Stimulated activated naive CD8-positive, alpha-beta T cell treated with anti-CD3 and anti-CD28 coated beads, Interleukin-15, Interleukin-2, amounts not matched to agents 100 U/mL and 50 U/mL, for 24 hours (primary cell): ENCODE data around the gene SRMS.
A peak's percentile ranks its signal among the peaks of the same experiment; 100 is the strongest.

Source experiments
- ATAC-seq: fragments of 150-1000 bp; cut with Tn5 transposase; one replicate; pipeline ENCODE4 v1.10.0; 2021
- DNase-seq: peaks from one replicate; pipeline ENCODE4 v3.0.0; 2021

The SRMS gene, protein sequence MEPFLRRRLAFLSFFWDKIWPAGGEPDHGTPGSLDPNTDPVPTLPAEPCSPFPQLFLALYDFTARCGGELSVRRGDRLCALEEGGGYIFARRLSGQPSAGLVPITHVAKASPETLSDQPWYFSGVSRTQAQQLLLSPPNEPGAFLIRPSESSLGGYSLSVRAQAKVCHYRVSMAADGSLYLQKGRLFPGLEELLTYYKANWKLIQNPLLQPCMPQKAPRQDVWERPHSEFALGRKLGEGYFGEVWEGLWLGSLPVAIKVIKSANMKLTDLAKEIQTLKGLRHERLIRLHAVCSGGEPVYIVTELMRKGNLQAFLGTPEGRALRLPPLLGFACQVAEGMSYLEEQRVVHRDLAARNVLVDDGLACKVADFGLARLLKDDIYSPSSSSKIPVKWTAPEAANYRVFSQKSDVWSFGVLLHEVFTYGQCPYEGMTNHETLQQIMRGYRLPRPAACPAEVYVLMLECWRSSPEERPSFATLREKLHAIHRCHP

DNA sequence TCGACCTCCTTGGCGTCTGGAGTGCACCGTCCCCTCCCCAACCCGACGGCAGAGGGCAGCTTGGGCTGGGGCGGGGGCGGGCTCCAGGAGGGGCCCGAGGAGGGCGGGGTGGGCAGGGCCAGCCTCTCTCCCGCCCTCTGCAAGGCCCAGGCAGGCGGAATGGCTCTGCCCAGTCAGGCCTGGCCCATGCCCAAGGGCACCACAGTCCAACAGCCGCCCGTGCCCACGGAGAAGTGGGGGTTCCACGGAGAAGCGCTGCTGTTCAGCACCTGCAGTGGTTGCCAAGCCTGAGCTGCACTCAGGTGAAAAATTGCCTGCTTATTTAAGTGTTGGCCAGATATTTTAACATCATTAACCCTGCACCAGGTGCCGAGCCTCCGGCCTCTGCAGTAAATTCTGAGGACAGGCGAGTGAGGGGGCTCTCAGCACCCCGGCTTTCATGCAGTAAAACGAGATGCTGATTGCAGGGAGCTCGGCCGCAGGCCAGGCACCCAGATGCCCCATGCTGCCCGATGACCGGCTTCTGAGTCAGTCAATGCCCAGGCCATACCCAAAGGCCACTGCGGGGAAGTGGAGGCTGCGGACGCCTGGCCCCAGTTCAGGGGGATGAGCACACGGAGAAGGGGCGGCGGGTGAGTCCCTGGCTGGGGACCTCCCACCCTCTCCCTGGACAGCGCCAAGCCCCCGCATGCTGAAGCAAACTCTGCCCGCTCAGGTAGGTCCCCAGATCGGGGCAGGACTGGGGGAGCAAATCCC, at the start of gene SRMS:
Gene SRMS (minus strand): TSS at position 25 of the 756 bp plus-strand sequence. CDS start 286 bp downstream, outside the sequence.
- DNase-seq (no peak), ATAC-seq (no peak)

DNA sequence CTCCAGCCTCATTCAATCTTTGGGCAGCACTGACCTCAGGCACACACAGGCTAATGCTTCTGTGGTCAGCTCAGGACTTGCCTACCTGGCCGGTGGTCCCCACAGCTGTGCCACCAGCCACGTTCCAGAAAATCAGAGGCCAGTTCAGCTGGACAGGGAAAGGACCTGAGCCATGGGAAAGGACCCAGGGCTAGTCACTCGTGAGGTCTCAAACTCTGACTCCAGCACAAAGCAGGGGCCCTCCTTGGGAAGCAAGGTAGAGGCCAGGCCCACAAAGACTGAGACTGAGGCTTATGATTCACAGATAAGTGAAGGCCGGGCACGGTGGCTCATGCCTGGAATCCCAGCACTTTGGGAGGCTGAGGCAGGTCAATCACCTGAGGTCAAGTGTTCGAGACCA, 48.9 kb upstream of the SRMS start:
- no peak for DNase-seq

DNA sequence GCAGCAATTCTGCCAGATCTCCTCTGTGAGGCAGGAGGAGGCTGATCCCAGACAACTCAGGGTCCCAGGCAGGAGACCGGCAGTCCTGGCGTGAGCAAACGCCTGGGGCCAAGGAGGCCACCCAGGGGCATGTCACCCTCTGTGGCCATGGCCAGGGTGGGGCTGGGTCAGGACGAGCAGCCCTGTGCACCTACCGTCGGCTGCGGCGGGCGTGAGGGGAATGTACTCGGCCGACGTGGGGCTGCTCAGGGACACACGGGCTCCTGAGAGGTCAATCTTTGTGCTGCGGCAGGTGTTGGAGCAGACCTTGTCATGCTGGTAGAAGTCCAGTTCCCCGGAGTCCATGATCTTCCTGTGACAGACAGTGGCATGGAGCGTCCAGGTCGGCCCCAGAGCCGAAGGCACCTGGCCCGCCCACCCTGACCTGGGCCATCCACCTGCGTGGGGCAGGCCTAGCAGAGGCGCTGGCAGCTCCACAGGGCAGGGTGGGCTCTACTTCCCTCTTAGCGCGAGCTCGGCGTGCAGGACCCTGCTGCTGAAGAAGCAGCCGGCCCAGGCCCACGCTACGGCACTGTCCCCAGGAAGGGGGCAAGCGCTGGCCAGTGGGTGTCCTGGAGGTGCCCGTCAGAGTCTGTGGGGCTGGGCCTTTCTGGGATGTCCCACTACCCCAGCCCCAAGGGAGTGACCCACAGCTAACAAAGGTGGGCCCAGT, 48.0 kb upstream of the SRMS start:
- ATAC-seq (no peak), DNase-seq (no peak)

More for the DNA sequence above, 48.9 kb upstream of the SRMS start:
- ATAC-seq, result no peak

DNA sequence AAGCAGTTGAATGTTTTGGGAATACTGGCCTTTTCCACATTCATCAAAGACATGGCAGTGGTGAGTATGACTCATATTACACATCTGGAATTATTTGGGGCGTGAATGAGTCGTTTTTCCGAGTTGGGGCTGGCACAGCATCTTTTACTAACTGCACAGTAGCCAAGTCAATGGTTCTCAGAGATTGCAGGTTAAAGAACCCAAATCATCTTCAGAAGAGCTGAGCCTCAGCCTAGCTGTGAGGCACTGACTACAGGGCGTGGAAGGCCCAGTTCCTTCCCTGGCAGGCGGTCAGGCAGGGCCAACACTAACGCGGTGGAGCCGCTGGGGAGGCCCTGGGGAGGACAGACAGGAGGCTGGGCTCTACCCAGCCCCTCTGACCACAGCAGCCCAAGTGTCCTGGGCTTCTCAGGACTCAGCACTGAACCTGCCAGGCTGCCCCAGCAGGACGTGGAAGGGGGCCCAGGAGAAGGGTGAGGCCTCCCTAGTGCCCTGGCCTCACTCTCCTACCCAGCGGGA, 46.6 kb upstream of the SRMS start:
- no peak for ATAC-seq
- DNase-seq, result no peak

DNA sequence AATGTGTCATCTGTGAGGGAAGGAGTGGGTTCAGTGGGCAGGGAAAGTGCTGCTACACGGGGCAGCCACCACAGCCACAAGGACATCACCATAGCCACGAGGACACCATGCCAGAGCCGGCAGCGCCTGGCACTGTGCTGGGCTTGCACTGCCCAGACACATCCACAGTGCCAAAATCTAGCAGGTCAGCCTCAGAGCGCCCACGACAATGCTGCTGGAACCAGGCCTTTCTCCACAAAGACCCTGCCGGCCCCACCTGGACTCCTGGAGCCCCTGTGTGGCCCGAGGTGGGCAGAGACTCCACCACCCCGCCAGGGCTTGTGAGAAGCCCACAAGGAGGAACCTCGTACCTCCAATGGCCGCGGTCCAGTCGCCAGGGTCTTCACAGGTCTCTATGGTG, 45.1 kb upstream of the SRMS start:
- DNase-seq (no peak), ATAC-seq (no peak)

DNA sequence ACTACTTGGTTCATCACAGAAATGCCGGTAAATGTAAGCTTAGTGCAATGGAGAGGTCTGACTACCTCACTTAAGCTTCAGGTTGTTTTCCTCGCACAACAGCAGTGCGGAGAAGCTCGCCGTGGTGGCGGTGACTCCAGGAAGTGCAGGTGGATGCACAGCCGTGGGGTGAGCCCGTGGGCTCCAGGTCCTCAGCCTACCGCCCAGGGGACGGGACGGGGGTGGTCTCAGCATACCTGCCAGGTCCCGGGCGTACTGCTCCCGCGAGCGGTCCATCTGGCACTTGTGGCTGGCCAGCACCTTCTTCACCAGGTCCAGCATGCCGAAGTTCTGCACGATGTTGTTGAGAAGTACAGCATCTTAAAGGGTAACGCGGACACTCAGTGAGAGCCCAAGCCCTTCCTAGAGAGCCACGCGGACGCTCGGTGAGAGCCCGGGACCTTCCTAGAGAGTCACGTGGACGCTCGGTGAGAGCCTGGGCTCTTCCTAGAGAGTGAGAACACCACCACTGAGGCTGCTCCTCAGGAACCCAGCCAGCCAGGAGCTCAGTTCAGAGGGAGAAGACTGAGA, 44.3 kb upstream of the SRMS start:
- no peak for ATAC-seq
- no peak for DNase-seq

DNA sequence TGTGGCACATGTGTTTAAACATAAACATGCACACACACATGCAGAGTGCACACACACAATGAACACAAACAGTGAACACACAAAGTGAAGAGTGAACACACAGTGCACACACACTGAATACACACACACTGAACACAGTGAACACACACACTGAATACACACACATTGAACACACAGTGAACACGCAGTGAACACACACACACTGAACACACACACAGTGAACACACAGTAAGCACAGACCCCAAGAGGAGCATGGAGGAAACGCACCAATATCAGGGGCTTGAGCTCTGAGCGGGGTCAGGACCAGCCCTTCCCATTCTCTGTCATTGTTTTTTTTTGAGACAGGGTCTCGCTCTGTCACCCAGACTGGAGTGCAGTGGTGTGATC, 43.6 kb upstream of the SRMS start:
- ATAC-seq (no peak), DNase-seq (no peak)

DNA sequence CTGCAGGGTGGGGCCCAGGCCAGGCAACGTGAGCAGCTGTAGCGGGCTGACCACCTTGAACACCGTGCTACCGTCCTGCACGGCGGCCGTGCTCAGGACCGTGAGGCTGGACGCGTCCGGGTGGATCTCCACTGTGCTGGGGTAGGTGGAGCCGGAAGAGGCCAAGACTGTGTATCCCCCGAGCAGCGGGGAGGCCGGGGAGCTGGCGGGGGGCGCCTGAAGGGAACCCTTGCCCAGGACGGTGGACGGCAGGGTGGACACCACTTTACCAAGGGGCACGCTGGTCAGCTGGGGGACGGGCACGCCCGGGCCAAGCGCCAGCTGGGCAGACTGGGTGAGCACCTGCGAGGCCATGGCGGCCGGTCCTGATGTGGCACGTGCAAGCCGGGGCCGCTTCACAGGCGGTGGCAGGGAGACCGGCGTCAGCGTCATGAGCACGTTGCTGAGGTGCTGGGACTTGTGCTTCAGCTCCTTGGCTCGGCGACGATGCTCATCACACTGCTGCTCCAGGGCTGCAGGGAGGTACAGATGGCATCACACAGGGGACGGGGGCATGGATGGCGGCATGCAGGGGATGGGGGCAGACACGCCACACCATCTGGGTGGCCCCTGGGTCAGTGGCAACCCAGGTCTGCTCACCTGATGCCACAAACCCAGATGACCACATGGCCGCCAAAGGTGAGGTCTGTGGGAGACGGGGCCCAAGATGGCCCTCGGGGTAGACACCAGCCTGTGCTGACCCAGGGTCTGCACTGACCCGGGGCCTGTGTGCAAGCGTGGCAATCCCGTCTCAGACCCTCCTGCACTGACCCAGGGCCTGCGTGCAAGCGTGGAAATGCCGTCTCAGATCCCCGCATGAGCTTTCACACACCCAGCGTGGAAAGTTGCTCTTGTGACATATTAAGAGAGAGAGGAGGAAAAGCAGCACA, 42.9 kb upstream of the SRMS start:
- ATAC-seq (no peak), DNase-seq (no peak)

DNA sequence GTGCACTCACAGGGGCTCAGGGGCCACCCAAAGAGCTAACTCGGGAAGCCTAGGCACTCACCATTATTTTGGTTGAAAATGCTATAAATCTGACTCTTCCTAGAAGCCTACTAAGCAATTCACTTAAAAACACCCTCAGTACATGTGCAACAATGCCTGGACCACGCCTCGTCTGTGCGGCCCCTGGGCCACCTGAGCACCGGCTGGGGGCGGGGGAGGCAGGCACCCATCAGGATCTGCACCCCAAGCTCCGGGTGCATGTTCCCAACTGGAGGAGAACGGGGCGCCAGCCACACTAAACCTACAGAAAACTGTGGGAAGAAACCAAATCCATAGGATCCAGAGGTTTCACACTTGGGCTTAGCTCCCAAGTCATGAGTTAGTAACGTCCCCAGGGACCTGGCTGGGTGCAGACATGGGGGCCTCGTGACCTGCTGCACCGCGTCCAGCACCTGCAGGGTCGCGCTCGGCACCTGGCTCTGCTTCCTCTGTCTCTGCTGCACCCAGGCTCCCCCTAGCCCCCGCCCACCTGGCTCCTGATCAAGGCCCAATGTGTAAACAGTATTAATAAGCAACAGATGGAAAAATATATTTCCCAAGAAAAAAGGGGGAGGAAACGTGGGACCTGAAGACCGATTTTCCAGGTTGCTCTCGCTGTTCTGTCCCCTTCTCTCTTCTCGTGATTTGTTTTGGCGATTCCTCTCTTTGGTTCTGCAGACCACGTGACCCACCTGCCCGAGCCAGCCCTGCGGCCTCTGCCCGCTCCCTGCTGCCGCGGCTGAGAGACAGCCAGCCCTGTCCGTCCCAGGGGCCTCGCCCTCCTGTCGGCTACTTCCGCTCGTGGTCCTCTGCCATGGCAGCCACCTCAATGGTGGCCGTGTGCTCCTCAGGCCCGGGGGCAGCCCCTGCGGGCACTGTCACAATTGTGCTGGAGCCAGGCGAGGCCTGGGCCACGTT, 42.0 kb upstream of the SRMS start:
- ATAC-seq (no peak), DNase-seq (no peak)

DNA sequence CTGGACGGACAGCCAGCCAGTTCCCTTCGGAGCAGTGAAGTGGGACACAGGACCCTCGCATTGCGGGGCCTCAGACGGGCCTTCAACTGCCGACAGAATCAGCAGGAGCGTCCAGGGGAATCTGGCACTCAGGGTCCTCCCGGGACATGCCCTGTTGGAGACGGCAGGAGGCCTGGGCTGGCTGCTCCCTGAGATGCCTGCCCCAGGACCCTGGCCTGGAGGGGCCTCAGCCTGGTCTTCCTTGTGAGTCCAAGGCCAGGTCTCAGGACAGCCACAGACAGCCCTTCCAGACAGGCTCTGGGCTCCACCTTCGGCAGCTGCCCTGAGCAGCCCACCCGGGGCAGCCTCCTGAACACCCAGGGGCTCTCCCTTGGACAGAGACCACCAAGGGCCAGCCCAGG, 41.1 kb upstream of the SRMS start:
- DNase-seq (no peak), ATAC-seq (no peak)

DNA sequence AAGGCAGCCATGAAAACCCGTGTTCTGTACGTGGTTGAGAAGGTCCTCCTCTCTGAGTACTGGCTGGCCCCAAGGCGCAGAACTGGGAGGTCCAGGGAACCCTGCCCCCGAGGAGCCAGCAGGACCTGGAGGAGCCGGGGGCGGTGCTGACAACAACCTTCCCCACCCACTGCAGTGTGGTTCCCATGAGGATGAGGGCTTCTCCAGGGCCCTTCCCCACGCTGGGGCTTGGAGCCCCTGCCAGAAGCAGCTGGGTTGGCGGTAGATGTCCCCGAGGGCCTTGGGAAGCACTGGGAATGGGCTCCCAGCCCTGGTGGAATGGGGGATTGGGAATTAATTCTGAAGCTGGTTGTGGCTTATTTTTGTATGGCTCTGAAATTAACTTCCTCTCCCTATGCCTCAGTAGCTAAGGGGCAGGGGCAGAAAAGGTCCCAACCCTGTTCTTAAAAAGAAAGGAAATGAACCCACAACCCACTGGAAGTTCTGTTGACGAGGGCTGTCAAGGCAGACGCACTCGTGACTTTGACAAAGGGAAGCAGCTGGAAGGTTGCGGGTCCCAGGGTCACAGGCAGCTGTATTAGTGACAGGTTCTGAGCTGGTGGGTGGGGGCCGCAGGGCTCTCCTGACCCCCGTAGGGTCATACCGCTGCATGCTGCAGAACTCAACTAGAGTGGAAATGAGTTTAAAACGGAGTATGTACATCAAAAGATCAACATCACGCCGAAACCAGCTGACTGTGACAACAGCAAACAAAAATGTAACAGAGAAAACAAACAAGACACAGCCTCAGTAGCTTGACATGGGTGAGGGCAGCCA, 40.4 kb upstream of the SRMS start:
- ATAC-seq (no peak), DNase-seq (no peak)

DNA sequence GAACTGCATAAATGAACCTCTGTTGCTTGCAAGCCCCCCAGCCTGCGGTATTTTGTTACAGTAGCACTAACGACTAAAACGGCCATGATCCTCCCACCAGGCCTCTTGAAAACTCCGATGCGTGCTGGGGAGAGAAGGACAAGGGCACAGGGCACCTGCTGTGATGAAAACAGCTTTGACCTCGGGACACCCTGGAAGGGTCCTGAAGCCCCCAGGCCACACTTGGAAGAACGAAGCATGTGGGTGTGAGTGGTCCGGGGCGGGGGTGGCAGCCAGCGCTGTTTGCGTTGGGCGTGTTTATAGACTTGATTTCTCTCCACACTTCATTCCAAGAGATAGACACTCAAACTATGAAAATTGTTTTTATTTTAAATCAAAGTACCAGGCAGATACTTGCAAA, 39.7 kb upstream of the SRMS start:
- DNase-seq, result no peak
- ATAC-seq, result no peak

DNA sequence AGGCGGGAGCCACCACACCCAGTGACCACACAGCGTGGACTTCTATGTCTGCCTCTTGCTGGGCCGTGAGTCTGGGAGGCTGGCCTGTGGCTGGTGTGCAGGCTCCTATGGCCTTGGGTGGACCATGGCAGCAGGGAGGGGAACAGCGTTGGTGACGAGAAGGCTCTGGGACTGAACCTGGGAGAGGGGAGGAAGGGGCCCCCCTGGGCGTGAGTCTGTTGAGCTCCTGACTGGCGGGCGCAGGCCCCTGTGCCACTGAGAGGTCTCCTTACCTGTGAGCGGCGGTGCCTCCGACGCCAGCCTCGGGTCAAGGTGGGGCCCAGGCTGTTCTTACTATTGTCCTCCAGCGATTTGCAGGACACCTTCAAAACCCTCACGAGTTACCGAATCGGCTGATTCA, 39.2 kb upstream of the SRMS start:
- ATAC-seq (no peak), DNase-seq (no peak)

DNA sequence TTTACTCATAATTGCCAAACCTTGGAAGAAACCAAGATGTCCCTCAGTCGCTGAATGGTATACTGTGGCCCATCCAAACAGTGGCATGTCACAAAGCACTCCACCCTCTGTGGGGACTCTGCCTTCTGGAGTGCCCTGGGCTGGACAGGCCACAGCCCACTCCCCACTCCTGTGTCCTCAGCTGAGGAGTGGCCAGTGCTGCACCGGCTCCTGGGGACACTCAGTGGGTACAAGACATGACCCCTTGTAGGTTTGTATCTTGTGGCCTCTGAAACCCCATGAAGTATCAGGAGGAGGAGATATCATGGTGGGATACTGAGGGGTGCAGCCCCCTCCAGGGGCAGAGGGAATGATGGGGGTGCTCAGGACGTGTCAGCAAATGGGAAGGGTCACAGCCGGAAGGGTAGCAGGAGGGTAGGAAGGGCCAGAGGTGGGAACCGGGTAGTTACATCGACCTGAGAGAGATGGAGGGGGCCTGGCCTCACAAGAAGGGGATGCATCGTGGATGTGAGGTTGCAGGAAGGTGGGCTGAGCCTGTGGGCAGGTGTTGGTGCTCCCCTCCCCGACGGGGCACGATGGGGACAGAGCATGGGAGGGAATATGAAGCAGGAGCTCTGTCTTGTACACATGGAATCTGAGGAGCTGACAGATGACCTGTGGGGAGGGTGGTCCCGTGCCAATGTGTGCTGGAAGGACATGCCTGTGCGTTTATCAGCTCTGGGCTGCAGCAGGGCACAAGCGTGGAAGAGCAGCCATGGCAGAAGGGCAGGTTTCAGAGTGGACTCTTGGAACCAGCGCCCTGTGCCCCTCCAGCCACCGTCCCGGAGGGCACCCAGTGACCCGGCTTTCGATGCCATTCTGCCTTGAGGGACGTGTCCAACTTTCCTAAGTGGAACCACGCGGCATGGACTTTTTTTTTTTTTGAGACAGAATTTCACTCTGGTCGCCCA, 38.3 kb upstream of the SRMS start:
- DNase-seq, result no peak
- ATAC-seq, result no peak

DNA sequence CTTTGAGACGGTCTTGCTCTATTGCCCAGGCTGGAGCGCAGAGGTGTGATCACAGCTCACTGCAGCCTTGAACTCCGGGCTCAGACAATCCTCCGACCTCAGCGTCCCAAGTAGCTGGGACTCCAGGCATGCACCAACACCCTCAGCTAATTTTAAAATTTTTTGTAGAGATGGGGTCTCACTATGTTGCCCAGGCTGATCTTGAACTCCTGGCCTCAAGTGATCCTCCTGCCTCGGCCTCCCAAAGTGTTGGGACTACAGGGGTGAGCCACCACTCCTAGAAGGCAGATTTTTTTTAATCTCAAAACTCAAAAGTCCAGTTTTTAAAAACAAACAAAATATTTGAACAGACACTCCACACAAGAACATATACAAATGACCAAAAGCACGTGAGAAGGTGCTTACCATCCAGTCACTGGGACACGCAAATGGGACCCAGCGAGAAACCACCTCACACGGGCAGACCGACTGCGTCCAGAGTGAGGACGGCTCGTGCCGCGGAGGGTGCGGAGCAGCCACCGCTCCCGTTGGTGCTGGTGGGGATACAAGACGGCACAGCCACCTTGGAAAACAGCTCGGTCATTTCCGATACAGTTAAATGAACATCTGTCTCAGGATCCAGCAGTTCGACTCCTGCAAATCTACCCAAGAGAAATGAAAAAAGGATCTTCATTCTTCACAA, 35.0 kb upstream of the SRMS start:
- ATAC-seq (no peak), DNase-seq (no peak)

DNA sequence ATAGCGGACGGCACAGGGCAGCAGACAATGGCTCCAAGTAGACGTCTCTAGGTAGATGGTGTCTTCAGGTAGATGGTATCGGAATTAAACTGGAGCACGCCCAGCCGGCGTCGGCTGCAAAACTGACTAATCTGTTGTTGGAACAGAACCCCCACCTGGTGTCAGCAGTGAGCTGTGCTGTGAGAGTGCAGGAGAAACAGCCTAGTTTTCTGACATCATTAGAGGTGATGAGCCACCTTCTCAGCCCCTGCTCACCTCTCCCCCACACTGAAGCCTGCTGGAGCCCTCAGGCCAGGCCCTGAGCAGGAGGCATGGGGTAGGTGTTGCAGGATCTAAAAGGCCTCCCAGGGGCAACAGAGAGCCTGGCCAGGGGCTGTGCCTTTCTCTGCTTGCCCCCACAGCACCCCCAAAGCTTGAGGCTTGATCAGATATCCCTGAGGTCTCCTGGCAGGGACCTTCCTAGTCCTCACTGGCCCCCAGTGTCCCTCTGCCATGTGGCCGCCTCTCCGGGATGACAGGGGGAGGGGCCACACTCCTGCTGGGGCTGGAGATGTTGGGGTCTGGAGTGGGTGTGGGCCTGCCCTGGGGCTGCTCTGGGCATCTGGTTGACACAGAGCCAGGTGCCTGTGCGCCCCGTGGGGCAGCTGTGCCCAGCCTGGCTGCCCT, 33.4 kb upstream of the SRMS start:
- ATAC-seq (peak; percentile 83), DNase-seq (peak; percentile 66)
